Measurements from ENCODE around the gene CACNA1C.

The CACNA1C gene

DNA sequence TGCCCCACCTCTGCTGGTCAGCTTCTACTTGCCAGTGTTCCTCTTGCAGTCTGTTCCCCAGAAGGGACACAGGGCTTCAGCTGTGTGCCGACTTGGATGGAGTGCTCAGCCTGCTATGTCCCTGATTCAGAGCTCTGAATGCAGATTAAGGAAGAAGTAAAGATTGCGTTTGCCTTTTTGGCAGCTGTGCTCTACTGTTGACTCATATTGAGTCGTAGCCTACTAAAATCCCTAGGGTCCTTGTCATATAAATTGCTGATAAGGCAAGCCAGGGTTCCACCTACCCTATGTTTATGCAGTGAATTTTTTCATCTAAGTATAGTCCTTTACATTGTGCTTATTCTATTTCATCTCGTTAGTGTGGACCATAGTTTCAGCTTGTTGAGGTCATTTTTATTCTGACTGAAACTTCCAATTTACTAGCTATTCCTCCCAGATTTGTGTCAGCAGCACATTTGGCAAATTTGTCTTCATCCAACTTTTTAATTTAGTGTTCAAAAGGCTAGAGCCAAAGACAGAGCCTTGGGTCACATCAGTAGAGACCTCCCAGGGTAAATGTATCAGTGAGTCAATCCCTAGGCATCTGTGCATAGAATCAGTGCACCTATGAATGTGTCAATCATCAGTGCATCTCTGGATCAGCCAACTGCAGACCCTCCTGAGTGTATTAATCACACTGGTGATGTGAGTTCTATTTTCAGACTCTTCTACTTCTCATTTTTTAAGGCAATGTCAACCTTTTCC, 31.9 kb downstream of the CACNA1C start:
- Histone ChIP-seq H3K36me3 (ENCODE audit: control insufficient read depth in 4 of 4, insufficient read depth in 4 of 4, low read length in 3 of 4) (no peaks in the 10 kb centered on the region), H3K9me3 (ENCODE audit: control extremely low read depth in 1 of 5, control insufficient read depth in 4 of 5, insufficient read depth in 2 of 5, low read depth in 1 of 5, low read length in 4 of 5) (peaks cover 0 to 3% (median 0%) of the 10 kb centered on the region in 5 experiments), H3K4me3 (ENCODE audit: control insufficient read depth in 1 of 7, extremely low read depth in 1 of 7, insufficient read depth in 4 of 7, low read depth in 2 of 7, low read length in 6 of 7) (no peak overlapping the region), H3K27me3 (replicated peaks in 2 of 5; ENCODE audit: control insufficient read depth in 4 of 5, insufficient read depth in 5 of 5, low read length in 4 of 5) (no peaks in the 10 kb centered on the region), H3K4me1 (ENCODE audit: control extremely low read depth in 1 of 4, control insufficient read depth in 4 of 4, insufficient read depth in 4 of 4, low read length in 3 of 4) (no peaks in the 10 kb centered on the region), H3K27ac (ENCODE audit: insufficient read depth in 1 of 2, low read depth in 1 of 2, low read length in 2 of 2, poor library complexity in 1 of 2, severe bottlenecking in 2 of 2) (no peak overlapping the region)
- CTCF ChIA-PET: interaction anchor here (0.6 to 1.2 kb wide), 2 partner anchors 194 to 488 kb away, joined by 3 read pairs; no protein-coding TSS in a partner anchor
- POLR2A ChIA-PET: no interaction called here
- WGBS (ENCODE audit: insufficient coverage): 91% methylated on average over 4 of the region's 4 CpGs
- no peak for DNase-seq

DNA sequence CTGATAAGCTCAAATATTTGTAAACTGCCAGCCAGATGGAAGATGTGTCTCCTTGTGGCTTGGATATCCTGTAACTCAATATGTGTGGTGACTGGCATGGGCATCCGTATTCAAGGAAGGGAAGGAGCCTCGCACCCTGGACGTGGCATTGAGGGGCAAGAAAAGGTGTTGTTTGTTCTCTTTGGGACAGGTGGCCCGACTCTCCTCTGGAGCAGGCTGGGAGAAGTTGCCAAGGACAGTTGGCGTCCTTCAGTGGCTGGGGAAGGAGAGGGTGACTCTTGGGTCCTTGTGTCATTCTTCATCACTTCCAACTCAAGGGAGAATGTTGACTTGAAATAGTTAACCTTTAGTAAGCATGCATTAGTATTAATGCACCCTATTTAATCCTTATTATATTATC, 39.6 kb downstream of the CACNA1C start:
- Histone ChIP-seq H3K9me3 (ENCODE audit: control extremely low read depth in 1 of 5, control insufficient read depth in 4 of 5, insufficient read depth in 2 of 5, low read depth in 1 of 5, low read length in 4 of 5) (no peaks in the 10 kb centered on the region), H3K36me3 (ENCODE audit: control insufficient read depth in 4 of 4, insufficient read depth in 4 of 4, low read length in 3 of 4) (no peaks in the 10 kb centered on the region), H3K27ac (ENCODE audit: insufficient read depth in 1 of 2, low read depth in 1 of 2, low read length in 2 of 2, poor library complexity in 1 of 2, severe bottlenecking in 2 of 2) (no peak overlapping the region), H3K4me1 (ENCODE audit: control extremely low read depth in 1 of 4, control insufficient read depth in 4 of 4, insufficient read depth in 4 of 4, low read length in 3 of 4) (peaks cover 0 to 7% (median 4%) of the 10 kb centered on the region in 4 experiments), H3K4me3 (ENCODE audit: control insufficient read depth in 1 of 7, extremely low read depth in 1 of 7, insufficient read depth in 4 of 7, low read depth in 2 of 7, low read length in 6 of 7) (no peak overlapping the region), H3K27me3 (replicated peaks in 2 of 5; ENCODE audit: control insufficient read depth in 4 of 5, insufficient read depth in 5 of 5, low read length in 4 of 5) (no peaks in the 10 kb centered on the region)
- POLR2A ChIA-PET: no interaction called here
- no peak for DNase-seq
- CTCF ChIA-PET: interaction anchor here (1.3 kb wide), 1 partner anchor 34 kb away, joined by 4 read pairs; no protein-coding TSS in a partner anchor
- WGBS (ENCODE audit: insufficient coverage): 93% methylated on average over 5 of the region's 5 CpGs

- H3K4me1 ChIP-seq (ENCODE audit: control extremely low read depth in 1 of 4, control insufficient read depth in 4 of 4, insufficient read depth in 4 of 4, low read length in 3 of 4): peaks cover 0 to 7% (median 4%) of the 10 kb centered on the region in 4 experiments
These were observed 40.1 kb downstream of the CACNA1C start for GRCh38 chr12:2092890-2093289.

DNA sequence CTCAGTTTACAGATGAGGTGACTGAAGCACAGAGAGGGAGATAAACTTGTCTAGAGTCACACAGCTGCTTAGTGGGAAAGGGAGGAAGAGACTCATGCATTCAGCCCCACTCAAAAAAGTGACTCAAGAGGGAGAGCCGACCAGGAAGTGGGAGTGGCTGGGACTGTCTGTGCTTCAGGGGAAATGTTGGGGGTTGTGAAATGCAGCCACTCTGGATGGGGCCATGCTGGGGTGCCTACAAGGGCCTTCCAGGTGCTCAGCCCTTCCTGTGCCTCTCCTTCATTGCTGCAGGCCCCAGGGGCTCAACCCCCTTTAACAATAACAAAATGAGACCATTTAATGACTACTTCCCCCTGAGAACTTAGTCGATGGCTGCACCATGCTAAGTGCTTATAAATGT, 41.8 kb downstream of the CACNA1C start:
- H3K27ac ChIP-seq (ENCODE audit: insufficient read depth in 1 of 2, low read depth in 1 of 2, low read length in 2 of 2, poor library complexity in 1 of 2, severe bottlenecking in 2 of 2): no peak overlapping the region
- no peaks in the 10 kb centered on the region for H3K9me3 ChIP-seq (ENCODE audit: control extremely low read depth in 1 of 5, control insufficient read depth in 4 of 5, insufficient read depth in 2 of 5, low read depth in 1 of 5, low read length in 4 of 5)
- 0% methylated on average over 1 of the region's 2 CpGs for WGBS (ENCODE audit: insufficient coverage)
- CTCF ChIA-PET: no interaction called here
- H3K4me3 ChIP-seq (ENCODE audit: control insufficient read depth in 1 of 7, extremely low read depth in 1 of 7, insufficient read depth in 4 of 7, low read depth in 2 of 7, low read length in 6 of 7): no peak overlapping the region
- peaks cover 0 to 7% (median 4%) of the 10 kb centered on the region in 4 experiments for H3K4me1 ChIP-seq (ENCODE audit: control extremely low read depth in 1 of 4, control insufficient read depth in 4 of 4, insufficient read depth in 4 of 4, low read length in 3 of 4)
- H3K36me3 ChIP-seq (ENCODE audit: control insufficient read depth in 4 of 4, insufficient read depth in 4 of 4, low read length in 3 of 4): no peaks in the 10 kb centered on the region
- DNase-seq: peak in 2 of 3 donors; percentile 5 to 16
- no peaks in the 10 kb centered on the region for H3K27me3 ChIP-seq (replicated peaks in 2 of 5; ENCODE audit: control insufficient read depth in 4 of 5, insufficient read depth in 5 of 5, low read length in 4 of 5)
- POLR2A ChIA-PET: no interaction called here

More at GRCh38 chr12:2092890-2093289, 40.1 kb downstream of the CACNA1C start:
- ChIA-PET CTCF (interaction anchor here (1.3 kb wide), 1 partner anchor 35 kb away, joined by 4 read pairs; no protein-coding TSS in a partner anchor), POLR2A (no interaction called here)
- Histone ChIP-seq H3K4me3 (ENCODE audit: control insufficient read depth in 1 of 7, extremely low read depth in 1 of 7, insufficient read depth in 4 of 7, low read depth in 2 of 7, low read length in 6 of 7) (no peak overlapping the region), H3K9me3 (ENCODE audit: control extremely low read depth in 1 of 5, control insufficient read depth in 4 of 5, insufficient read depth in 2 of 5, low read depth in 1 of 5, low read length in 4 of 5) (no peaks in the 10 kb centered on the region), H3K27me3 (replicated peaks in 2 of 5; ENCODE audit: control insufficient read depth in 4 of 5, insufficient read depth in 5 of 5, low read length in 4 of 5) (no peaks in the 10 kb centered on the region), H3K36me3 (ENCODE audit: control insufficient read depth in 4 of 4, insufficient read depth in 4 of 4, low read length in 3 of 4) (no peaks in the 10 kb centered on the region), H3K27ac (ENCODE audit: insufficient read depth in 1 of 2, low read depth in 1 of 2, low read length in 2 of 2, poor library complexity in 1 of 2, severe bottlenecking in 2 of 2) (no peak overlapping the region)
- 95% methylated on average over 6 of the region's 6 CpGs for WGBS (ENCODE audit: insufficient coverage)
- DNase-seq: no peak

DNA sequence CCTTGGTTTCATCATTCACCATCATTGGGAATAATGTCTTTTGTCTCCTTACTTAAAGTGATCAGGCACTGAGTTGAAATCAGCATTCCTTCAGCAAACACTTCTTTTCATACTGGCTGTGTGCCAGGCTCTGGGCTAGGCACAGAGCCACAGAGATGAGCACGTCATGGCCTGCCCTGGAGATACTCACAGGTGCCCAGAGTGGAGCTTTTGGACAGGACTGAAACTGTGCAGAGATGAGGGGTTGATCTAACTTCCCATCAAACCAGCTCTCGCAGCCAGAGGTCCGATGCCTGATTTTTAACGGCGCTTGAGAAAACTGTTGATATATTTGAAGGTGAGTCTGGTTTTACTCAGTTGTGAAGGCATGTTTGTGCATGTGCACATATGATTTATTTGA, 43.1 kb downstream of the CACNA1C start:
- POLR2A ChIA-PET: no interaction called here
- 88% methylated on average over 1 of the region's 5 CpGs for WGBS (ENCODE audit: insufficient coverage)
- no peaks in the 10 kb centered on the region for H3K27me3 ChIP-seq (replicated peaks in 2 of 5; ENCODE audit: control insufficient read depth in 4 of 5, insufficient read depth in 5 of 5, low read length in 4 of 5)

GRCh38 chr12:2097617-2098016, 44.8 kb downstream of the CACNA1C start:
- H3K4me3 ChIP-seq (ENCODE audit: control insufficient read depth in 1 of 7, extremely low read depth in 1 of 7, insufficient read depth in 4 of 7, low read depth in 2 of 7, low read length in 6 of 7): no peak overlapping the region
- H3K36me3 ChIP-seq (ENCODE audit: control insufficient read depth in 4 of 4, insufficient read depth in 4 of 4, low read length in 3 of 4): no peaks in the 10 kb centered on the region
- H3K4me1 ChIP-seq (ENCODE audit: control extremely low read depth in 1 of 4, control insufficient read depth in 4 of 4, insufficient read depth in 4 of 4, low read length in 3 of 4): peaks cover 0 to 7% (median 4%) of the 10 kb centered on the region in 4 experiments
- CTCF ChIA-PET: no interaction called here
- H3K27me3 ChIP-seq (replicated peaks in 2 of 5; ENCODE audit: control insufficient read depth in 4 of 5, insufficient read depth in 5 of 5, low read length in 4 of 5): no peaks in the 10 kb centered on the region
- no peak overlapping the region for H3K27ac ChIP-seq (ENCODE audit: insufficient read depth in 1 of 2, low read depth in 1 of 2, low read length in 2 of 2, poor library complexity in 1 of 2, severe bottlenecking in 2 of 2)
- no peaks in the 10 kb centered on the region for H3K9me3 ChIP-seq (ENCODE audit: control extremely low read depth in 1 of 5, control insufficient read depth in 4 of 5, insufficient read depth in 2 of 5, low read depth in 1 of 5, low read length in 4 of 5)
- 96% methylated on average over 7 of the region's 7 CpGs for WGBS (ENCODE audit: insufficient coverage)
- no peak for DNase-seq
- POLR2A ChIA-PET: no interaction called here

More for the DNA sequence above, 43.1 kb downstream of the CACNA1C start:
- H3K9me3 ChIP-seq (ENCODE audit: control extremely low read depth in 1 of 5, control insufficient read depth in 4 of 5, insufficient read depth in 2 of 5, low read depth in 1 of 5, low read length in 4 of 5): no peaks in the 10 kb centered on the region
- CTCF ChIA-PET: no interaction called here
- H3K27ac ChIP-seq (ENCODE audit: insufficient read depth in 1 of 2, low read depth in 1 of 2, low read length in 2 of 2, poor library complexity in 1 of 2, severe bottlenecking in 2 of 2): no peak overlapping the region
- H3K4me1 ChIP-seq (ENCODE audit: control extremely low read depth in 1 of 4, control insufficient read depth in 4 of 4, insufficient read depth in 4 of 4, low read length in 3 of 4): peaks cover 0 to 7% (median 4%) of the 10 kb centered on the region in 4 experiments
- DNase-seq: no peak
- H3K36me3 ChIP-seq (ENCODE audit: control insufficient read depth in 4 of 4, insufficient read depth in 4 of 4, low read length in 3 of 4): no peaks in the 10 kb centered on the region
- no peak overlapping the region for H3K4me3 ChIP-seq (ENCODE audit: control insufficient read depth in 1 of 7, extremely low read depth in 1 of 7, insufficient read depth in 4 of 7, low read depth in 2 of 7, low read length in 6 of 7)

DNA sequence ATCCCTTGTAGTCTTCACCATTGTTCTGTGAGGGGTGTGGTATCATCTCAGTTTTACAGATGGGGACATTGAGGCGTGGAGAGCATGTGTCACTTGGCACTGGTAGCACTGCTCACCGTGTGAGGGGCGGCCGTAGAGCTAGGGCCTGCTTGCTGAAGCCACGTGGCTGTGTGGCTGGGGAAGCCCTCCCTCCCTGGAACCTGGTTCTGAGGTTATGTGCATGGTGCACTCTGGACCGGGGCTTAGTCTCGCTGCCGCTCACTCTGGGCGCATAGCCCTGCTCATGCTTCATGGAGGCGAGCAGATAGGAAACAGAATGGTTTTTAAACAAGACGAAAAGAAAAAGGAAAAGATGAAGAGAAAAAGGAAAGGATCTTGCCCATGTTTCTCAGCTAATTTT, 46.1 kb downstream of the CACNA1C start:
- no peak for DNase-seq
- H3K36me3 ChIP-seq (ENCODE audit: control insufficient read depth in 4 of 4, insufficient read depth in 4 of 4, low read length in 3 of 4): no peaks in the 10 kb centered on the region
- no peak overlapping the region for H3K27ac ChIP-seq (ENCODE audit: insufficient read depth in 1 of 2, low read depth in 1 of 2, low read length in 2 of 2, poor library complexity in 1 of 2, severe bottlenecking in 2 of 2)
- 99% methylated on average over 11 of the region's 11 CpGs for WGBS (ENCODE audit: insufficient coverage)
- H3K4me1 ChIP-seq (ENCODE audit: control extremely low read depth in 1 of 4, control insufficient read depth in 4 of 4, insufficient read depth in 4 of 4, low read length in 3 of 4): peaks cover 0 to 7% (median 4%) of the 10 kb centered on the region in 4 experiments
- H3K4me3 ChIP-seq (ENCODE audit: control insufficient read depth in 1 of 7, extremely low read depth in 1 of 7, insufficient read depth in 4 of 7, low read depth in 2 of 7, low read length in 6 of 7): no peak overlapping the region
- no peaks in the 10 kb centered on the region for H3K9me3 ChIP-seq (ENCODE audit: control extremely low read depth in 1 of 5, control insufficient read depth in 4 of 5, insufficient read depth in 2 of 5, low read depth in 1 of 5, low read length in 4 of 5)
- CTCF ChIA-PET: no interaction called here
- no peaks in the 10 kb centered on the region for H3K27me3 ChIP-seq (replicated peaks in 2 of 5; ENCODE audit: control insufficient read depth in 4 of 5, insufficient read depth in 5 of 5, low read length in 4 of 5)
- POLR2A ChIA-PET: no interaction called here

All from common myeloid progenitor, CD34-positive (primary cell).